HepG2 (cell line): Measurements from ENCODE around the gene NHSL1. TPM values are rescaled to one million over a fixed set of nuclear protein-coding genes. Genes with fewer than 3 reads are reported as not detected.

Experiments used
- CENPX ChIP-seq: sonication (generic); formaldehyde crosslinking; IDR thresholded peaks from 2 replicates; pipeline ENCODE4 v1.9.0; 2021; ENCODE audit warnings: mild to moderate bottlenecking, missing genetic modification reagents, moderate library complexity
- FLYWCH1 ChIP-seq: sonication (generic); formaldehyde crosslinking; IDR thresholded peaks from 2 replicates; pipeline ENCODE4 v1.8.1; 2023; ENCODE audit warnings: mild to moderate bottlenecking, missing genetic modification reagents
- KDM6A ChIP-seq: IDR thresholded peaks from 2 replicates; pipeline ENCODE4 v1.6.1; 2016; ENCODE audit warnings: low read depth
- MXI1 ChIP-seq: IDR thresholded peaks from 3 replicates; pipeline ENCODE4 v1.6.1; 2012; ENCODE audit warnings: low read depth, low read length, inconsistent platforms, borderline replicate concordance
- NCOA2 ChIP-seq: sonication (generic); formaldehyde crosslinking; IDR thresholded peaks from 2 replicates; pipeline ENCODE4 v1.8.0; 2022; ENCODE audit warnings: inconsistent platforms
- PAF1 ChIP-seq: IDR thresholded peaks from 2 replicates; pipeline ENCODE4 v1.6.1; 2016; ENCODE audit warnings: missing genetic modification reagents, missing compliant biosample characterization
- RORA ChIP-seq: sonication (generic); formaldehyde crosslinking; IDR thresholded peaks from 2 replicates; pipeline ENCODE4 v1.5.0; 2020; ENCODE audit warnings: mild to moderate bottlenecking, missing genetic modification reagents, moderate library complexity
- SNAI1 ChIP-seq: sonication (generic); formaldehyde crosslinking; IDR thresholded peaks from 2 replicates; pipeline ENCODE4 v1.5.0; 2020; ENCODE audit warnings: mild to moderate bottlenecking, missing genetic modification reagents, borderline replicate concordance
- polyA plus RNA-seq, 8 experiments: library from polyadenylated mRNA; depleted of rRNA in 3 of 8; stranded (reverse) in 7 of 8; unstranded in 1 of 8; fragments of >200 nt; fragmentation: Illumina TruSeq in 4 of 8; extraction: Trizol in 4 of 8; gene quantifications; 2 replicates each; pipeline versions ENCODE4 v1.2.1 to v1.2.3, GENCODE V29; 2011 to 2016; ENCODE audit warnings: low read depth in 4 of 8, missing spikeins in 1 of 8, mixed read lengths in 1 of 8; ENCODE audit not compliant: insufficient read depth in 1 of 8
- total RNA-seq, 5 experiments: library from RNA; depleted of rRNA; stranded (reverse); fragments of >200 nt; fragmentation: Illumina TruSeq; extraction: Trizol; gene quantifications; 2 replicates each; pipeline ENCODE4 v1.2.3, GENCODE V29; 2016; ENCODE audit warnings: low read depth in 1 of 5
- TF ChIP-seq, protein P1 (sequence below): sonication (generic); formaldehyde crosslinking; IDR thresholded peaks from 2 replicates; pipeline ENCODE4 v1.4.0; 2020; ENCODE audit warnings: mild to moderate bottlenecking, missing genetic modification reagents, borderline replicate concordance
- TF ChIP-seq, protein P2 (sequence below): sonication (generic); formaldehyde crosslinking; conservative IDR thresholded peaks from 2 replicates; pipeline ENCODE4 v1.5.0; 2020; ENCODE audit warnings: missing genetic modification reagents
- TF ChIP-seq, protein P3 (sequence below): sonication (generic); formaldehyde crosslinking; IDR thresholded peaks from 2 replicates; pipeline ENCODE4 v1.8.0; 2022; ENCODE audit warnings: mild to moderate bottlenecking, missing genetic modification reagents, moderate library complexity
- TF ChIP-seq, protein P4 (sequence below): sonication (generic); formaldehyde crosslinking; IDR thresholded peaks from 2 replicates; pipeline ENCODE4 v1.4.0; 2020; ENCODE audit warnings: missing genetic modification reagents; ENCODE audit errors: not compliant biosample characterization
- TF ChIP-seq, protein P5 (sequence below): sonication (generic); formaldehyde crosslinking; IDR thresholded peaks from 2 replicates; pipeline ENCODE4 v1.5.0; 2020; ENCODE audit warnings: mild to moderate bottlenecking, missing genetic modification reagents, borderline replicate concordance
- TF ChIP-seq, protein P6 (sequence below): IDR thresholded peaks from 2 replicates; pipeline ENCODE4 v1.6.1; 2012; ENCODE audit warnings: low read length, improper control_type of control experiment

The NHSL1 gene
- total and polyA plus RNA-seq, 2 of the 13 experiments (the other 11 are each of a cell fraction or from before 2014, with no cell fraction given) = 24.9 to 53.6 TPM

DNA sequence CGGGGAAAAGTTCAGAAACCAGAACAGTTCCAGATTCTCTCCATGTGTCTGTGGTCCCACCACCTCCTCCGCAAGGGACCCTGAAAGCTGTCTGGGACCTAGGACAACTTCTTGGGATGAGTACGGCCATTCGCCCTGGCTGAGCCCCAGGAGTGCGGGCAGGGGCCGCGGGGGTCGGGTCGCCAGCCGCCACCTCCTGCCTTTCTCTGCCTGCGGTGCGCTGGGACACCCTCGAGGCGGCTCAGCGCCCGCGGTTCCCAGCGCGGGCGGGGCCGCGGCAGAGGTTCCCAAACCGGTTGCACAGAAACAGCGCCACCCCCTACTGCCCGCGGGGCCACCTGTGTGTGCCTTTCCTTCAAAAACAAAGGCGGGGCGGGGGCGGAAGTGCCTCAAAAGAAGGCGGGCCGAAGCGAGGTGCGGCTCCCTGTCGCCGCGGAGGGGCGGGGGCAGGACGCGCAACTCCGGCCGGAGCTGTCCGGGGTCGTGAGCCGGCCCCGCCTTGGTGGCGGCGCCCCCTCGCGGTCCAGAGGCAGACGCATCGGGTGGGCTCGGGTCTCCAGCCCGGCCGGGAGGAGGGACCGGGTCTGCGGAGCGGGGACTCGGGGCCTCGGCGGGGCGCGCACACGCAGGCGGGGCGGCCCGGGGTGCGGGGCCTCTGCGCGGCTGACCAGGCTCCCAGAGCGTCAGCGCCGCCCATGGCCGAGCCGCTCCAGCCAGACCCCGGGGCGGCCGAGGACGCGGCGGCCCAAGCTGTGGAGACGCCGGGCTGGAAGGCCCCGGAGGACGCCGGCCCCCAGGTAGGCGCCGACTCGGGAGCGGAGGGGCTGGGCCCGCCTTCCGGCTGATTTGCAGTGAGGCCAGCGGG, 95.3 kb downstream of the NHSL1 start, which contains the start of gene HEBP2 (continued):
- TF ChIP-seq, protein P1, sequence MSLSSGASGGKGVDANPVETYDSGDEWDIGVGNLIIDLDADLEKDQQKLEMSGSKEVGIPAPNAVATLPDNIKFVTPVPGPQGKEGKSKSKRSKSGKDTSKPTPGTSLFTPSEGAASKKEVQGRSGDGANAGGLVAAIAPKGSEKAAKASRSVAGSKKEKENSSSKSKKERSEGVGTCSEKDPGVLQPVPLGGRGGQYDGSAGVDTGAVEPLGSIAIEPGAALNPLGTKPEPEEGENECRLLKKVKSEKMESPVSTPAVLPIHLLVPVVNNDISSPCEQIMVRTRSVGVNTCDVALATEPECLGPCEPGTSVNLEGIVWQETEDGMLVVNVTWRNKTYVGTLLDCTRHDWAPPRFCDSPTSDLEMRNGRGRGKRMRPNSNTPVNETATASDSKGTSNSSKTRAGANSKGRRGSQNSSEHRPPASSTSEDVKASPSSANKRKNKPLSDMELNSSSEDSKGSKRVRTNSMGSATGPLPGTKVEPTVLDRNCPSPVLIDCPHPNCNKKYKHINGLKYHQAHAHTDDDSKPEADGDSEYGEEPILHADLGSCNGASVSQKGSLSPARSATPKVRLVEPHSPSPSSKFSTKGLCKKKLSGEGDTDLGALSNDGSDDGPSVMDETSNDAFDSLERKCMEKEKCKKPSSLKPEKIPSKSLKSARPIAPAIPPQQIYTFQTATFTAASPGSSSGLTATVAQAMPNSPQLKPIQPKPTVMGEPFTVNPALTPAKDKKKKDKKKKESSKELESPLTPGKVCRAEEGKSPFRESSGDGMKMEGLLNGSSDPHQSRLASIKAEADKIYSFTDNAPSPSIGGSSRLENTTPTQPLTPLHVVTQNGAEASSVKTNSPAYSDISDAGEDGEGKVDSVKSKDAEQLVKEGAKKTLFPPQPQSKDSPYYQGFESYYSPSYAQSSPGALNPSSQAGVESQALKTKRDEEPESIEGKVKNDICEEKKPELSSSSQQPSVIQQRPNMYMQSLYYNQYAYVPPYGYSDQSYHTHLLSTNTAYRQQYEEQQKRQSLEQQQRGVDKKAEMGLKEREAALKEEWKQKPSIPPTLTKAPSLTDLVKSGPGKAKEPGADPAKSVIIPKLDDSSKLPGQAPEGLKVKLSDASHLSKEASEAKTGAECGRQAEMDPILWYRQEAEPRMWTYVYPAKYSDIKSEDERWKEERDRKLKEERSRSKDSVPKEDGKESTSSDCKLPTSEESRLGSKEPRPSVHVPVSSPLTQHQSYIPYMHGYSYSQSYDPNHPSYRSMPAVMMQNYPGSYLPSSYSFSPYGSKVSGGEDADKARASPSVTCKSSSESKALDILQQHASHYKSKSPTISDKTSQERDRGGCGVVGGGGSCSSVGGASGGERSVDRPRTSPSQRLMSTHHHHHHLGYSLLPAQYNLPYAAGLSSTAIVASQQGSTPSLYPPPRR (CRISPR knock-in tag) = peak; percentile 86; the same call in 1 of the 2 replicates
- TF ChIP-seq, protein P2, sequence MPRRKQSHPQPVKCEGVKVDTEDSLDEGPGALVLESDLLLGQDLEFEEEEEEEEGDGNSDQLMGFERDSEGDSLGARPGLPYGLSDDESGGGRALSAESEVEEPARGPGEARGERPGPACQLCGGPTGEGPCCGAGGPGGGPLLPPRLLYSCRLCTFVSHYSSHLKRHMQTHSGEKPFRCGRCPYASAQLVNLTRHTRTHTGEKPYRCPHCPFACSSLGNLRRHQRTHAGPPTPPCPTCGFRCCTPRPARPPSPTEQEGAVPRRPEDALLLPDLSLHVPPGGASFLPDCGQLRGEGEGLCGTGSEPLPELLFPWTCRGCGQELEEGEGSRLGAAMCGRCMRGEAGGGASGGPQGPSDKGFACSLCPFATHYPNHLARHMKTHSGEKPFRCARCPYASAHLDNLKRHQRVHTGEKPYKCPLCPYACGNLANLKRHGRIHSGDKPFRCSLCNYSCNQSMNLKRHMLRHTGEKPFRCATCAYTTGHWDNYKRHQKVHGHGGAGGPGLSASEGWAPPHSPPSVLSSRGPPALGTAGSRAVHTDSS (CRISPR knock-in tag) = peak; percentile 85; the same call in 1 of the 2 replicates
- TF ChIP-seq, protein P3, sequence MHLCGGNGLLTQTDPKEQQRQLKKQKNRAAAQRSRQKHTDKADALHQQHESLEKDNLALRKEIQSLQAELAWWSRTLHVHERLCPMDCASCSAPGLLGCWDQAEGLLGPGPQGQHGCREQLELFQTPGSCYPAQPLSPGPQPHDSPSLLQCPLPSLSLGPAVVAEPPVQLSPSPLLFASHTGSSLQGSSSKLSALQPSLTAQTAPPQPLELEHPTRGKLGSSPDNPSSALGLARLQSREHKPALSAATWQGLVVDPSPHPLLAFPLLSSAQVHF (CRISPR knock-in tag) = no peak
- no peak for TF ChIP-seq CENPX (CRISPR knock-in tag)
- TF ChIP-seq, protein P4, sequence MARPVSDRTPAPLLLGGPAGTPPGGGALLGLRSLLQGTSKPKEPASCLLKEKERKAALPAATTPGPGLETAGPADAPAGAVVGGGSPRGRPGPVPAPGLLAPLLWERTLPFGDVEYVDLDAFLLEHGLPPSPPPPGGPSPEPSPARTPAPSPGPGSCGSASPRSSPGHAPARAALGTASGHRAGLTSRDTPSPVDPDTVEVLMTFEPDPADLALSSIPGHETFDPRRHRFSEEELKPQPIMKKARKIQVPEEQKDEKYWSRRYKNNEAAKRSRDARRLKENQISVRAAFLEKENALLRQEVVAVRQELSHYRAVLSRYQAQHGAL (CRISPR knock-in tag) = no peak
- TF ChIP-seq, protein P5, sequence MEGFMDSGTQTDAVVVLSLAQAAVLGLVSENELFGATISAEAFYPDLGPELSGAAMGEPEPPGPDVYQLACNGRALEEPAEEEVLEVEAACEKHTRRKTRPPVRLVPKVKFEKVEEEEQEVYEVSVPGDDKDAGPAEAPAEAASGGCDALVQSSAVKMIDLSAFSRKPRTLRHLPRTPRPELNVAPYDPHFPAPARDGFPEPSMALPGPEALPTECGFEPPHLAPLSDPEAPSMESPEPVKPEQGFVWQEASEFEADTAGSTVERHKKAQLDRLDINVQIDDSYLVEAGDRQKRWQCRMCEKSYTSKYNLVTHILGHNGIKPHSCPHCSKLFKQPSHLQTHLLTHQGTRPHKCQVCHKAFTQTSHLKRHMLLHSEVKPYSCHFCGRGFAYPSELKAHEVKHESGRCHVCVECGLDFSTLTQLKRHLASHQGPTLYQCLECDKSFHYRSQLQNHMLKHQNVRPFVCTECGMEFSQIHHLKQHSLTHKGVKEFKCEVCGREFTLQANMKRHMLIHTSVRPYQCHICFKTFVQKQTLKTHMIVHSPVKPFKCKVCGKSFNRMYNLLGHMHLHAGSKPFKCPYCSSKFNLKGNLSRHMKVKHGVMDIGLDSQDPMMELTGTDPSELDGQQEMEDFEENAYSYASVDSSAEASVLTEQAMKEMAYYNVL = peak; percentile 86
- TF ChIP-seq MXI1 = peak; percentile 81; the same call in 2 of the 3 replicates
- TF ChIP-seq SNAI1 (CRISPR knock-in tag) = no peak
- TF ChIP-seq, protein P6, sequence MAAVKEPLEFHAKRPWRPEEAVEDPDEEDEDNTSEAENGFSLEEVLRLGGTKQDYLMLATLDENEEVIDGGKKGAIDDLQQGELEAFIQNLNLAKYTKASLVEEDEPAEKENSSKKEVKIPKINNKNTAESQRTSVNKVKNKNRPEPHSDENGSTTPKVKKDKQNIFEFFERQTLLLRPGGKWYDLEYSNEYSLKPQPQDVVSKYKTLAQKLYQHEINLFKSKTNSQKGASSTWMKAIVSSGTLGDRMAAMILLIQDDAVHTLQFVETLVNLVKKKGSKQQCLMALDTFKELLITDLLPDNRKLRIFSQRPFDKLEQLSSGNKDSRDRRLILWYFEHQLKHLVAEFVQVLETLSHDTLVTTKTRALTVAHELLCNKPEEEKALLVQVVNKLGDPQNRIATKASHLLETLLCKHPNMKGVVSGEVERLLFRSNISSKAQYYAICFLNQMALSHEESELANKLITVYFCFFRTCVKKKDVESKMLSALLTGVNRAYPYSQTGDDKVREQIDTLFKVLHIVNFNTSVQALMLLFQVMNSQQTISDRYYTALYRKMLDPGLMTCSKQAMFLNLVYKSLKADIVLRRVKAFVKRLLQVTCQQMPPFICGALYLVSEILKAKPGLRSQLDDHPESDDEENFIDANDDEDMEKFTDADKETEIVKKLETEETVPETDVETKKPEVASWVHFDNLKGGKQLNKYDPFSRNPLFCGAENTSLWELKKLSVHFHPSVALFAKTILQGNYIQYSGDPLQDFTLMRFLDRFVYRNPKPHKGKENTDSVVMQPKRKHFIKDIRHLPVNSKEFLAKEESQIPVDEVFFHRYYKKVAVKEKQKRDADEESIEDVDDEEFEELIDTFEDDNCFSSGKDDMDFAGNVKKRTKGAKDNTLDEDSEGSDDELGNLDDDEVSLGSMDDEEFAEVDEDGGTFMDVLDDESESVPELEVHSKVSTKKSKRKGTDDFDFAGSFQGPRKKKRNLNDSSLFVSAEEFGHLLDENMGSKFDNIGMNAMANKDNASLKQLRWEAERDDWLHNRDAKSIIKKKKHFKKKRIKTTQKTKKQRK = no peak
- no peak for TF ChIP-seq PAF1
- TF ChIP-seq NCOA2 (CRISPR knock-in tag) = peak; percentile 50; the same call in 1 of the 2 replicates
- TF ChIP-seq RORA (CRISPR knock-in tag) = no peak
- TF ChIP-seq FLYWCH1 (CRISPR knock-in tag) = no peak
- no peak for TF ChIP-seq KDM6A (CRISPR knock-in tag)
